Measurements from ENCODE around the gene GRM8. TPM values are rescaled to one million over a fixed set of nuclear protein-coding genes. Genes with fewer than 3 reads are reported as not detected.

The GRM8 gene
- total RNA-seq, 1 donor from 2014 or later, result 2.2 TPM

- H4K20me1 ChIP-seq (ENCODE audit: insufficient read depth, low read length), result no peaks in the 10 kb centered on the region
- H3K36me3 Mint-ChIP-seq (ENCODE audit: low read depth, unreplicated experiment), result no peaks in the 10 kb centered on the region
- H3K9me3 Mint-ChIP-seq (ENCODE audit: unreplicated experiment), result no peaks in the 10 kb centered on the region
- no peaks in the 10 kb centered on the region for H3K27me3 Mint-ChIP-seq (ENCODE audit: low read depth, unreplicated experiment)
- no peaks in the 10 kb centered on the region for H3K9me3 ChIP-seq (ENCODE audit: insufficient read depth, low read depth, low read length)
- peaks cover 3% of the 10 kb centered on the region for H3K4me1 Mint-ChIP-seq (ENCODE audit: low read depth, unreplicated experiment)
- no peak overlapping the region for H3K27ac ChIP-seq (ENCODE audit: low read depth, low read length)
- H3K9ac ChIP-seq (ENCODE audit: low read length), result no peak overlapping the region
- no peaks in the 10 kb centered on the region for H3K4me1 ChIP-seq (ENCODE audit: insufficient read depth, low read length)
- DNase-seq (ENCODE audit: low read depth), result no peak
- no peak overlapping the region for H2AFZ ChIP-seq (ENCODE audit: low read depth, low read length)
- H3K36me3 ChIP-seq (ENCODE audit: insufficient read depth, low read length), result no peaks in the 10 kb centered on the region
- H3K4me3 Mint-ChIP-seq (ENCODE audit: unreplicated experiment), result no peak overlapping the region
- no peaks in the 10 kb centered on the region for H3K27me3 ChIP-seq (ENCODE audit: insufficient read depth, low read length)
- no peak overlapping the region for H3K27ac Mint-ChIP-seq (ENCODE audit: unreplicated experiment)
- no peaks in the 10 kb centered on the region for H3K79me2 ChIP-seq (ENCODE audit: insufficient read depth, low read length)
- no peak for TF ChIP-seq CTCF (IDR thresholded peaks at IDR 0.05; ENCODE audit: insufficient read depth, low read depth, low read length)
- TF ChIP-seq EZH2 (IDR thresholded peaks at IDR 0.05; ENCODE audit: insufficient read depth, low read length), result no peak
- no peak overlapping the region for H3K4me3 ChIP-seq (ENCODE audit: insufficient read depth, low read depth, low read length)
- H3K4me2 ChIP-seq (ENCODE audit: low read length), result no peak overlapping the region
- no peak for FAIRE-seq
Observed at GRCh38 chr7:126441745-126442144, 811.0 kb downstream of the GRM8 start.

- Histone ChIP-seq H3K27ac (ENCODE audit: low read depth, low read length) (no peak overlapping the region), H3K36me3 (ENCODE audit: insufficient read depth, low read length) (no peaks in the 10 kb centered on the region), H4K20me1 (ENCODE audit: insufficient read depth, low read length) (no peaks in the 10 kb centered on the region), H3K9ac (ENCODE audit: low read length) (no peak overlapping the region), H3K27me3 (ENCODE audit: insufficient read depth, low read length) (no peaks in the 10 kb centered on the region), H2AFZ (ENCODE audit: low read depth, low read length) (no peak overlapping the region), H3K9me3 (ENCODE audit: insufficient read depth, low read depth, low read length) (no peaks in the 10 kb centered on the region), H3K79me2 (ENCODE audit: insufficient read depth, low read length) (no peaks in the 10 kb centered on the region), H3K4me3 (ENCODE audit: insufficient read depth, low read depth, low read length) (no peak overlapping the region), H3K4me1 (ENCODE audit: insufficient read depth, low read length) (no peaks in the 10 kb centered on the region), H3K4me2 (ENCODE audit: low read length) (no peak overlapping the region)
- Mint-ChIP-seq H3K27me3 (ENCODE audit: low read depth, unreplicated experiment) (no peaks in the 10 kb centered on the region), H3K27ac (ENCODE audit: unreplicated experiment) (no peak overlapping the region), H3K4me3 (ENCODE audit: unreplicated experiment) (no peak overlapping the region), H3K4me1 (ENCODE audit: low read depth, unreplicated experiment) (peaks cover 7% of the 10 kb centered on the region), H3K36me3 (ENCODE audit: low read depth, unreplicated experiment) (no peaks in the 10 kb centered on the region), H3K9me3 (ENCODE audit: unreplicated experiment) (no peaks in the 10 kb centered on the region)
- no peak for TF ChIP-seq EZH2 (IDR thresholded peaks at IDR 0.05; ENCODE audit: insufficient read depth, low read length)
- TF ChIP-seq CTCF (IDR thresholded peaks at IDR 0.05; ENCODE audit: insufficient read depth, low read depth, low read length), result no peak
- FAIRE-seq (no peak), DNase-seq (ENCODE audit: low read depth) (no peak)
Observed at GRCh38 chr7:126440542-126440941, 812.2 kb downstream of the GRM8 start.

- Histone ChIP-seq H3K79me2 (ENCODE audit: insufficient read depth, low read length) (no peaks in the 10 kb centered on the region), H2AFZ (ENCODE audit: low read depth, low read length) (no peak overlapping the region), H3K4me1 (ENCODE audit: insufficient read depth, low read length) (no peaks in the 10 kb centered on the region), H3K36me3 (ENCODE audit: insufficient read depth, low read length) (no peaks in the 10 kb centered on the region), H3K27ac (ENCODE audit: low read depth, low read length) (no peak overlapping the region), H3K27me3 (ENCODE audit: insufficient read depth, low read length) (no peaks in the 10 kb centered on the region), H3K9me3 (ENCODE audit: insufficient read depth, low read depth, low read length) (no peaks in the 10 kb centered on the region), H4K20me1 (ENCODE audit: insufficient read depth, low read length) (no peaks in the 10 kb centered on the region), H3K9ac (ENCODE audit: low read length) (no peak overlapping the region), H3K4me2 (ENCODE audit: low read length) (no peak overlapping the region), H3K4me3 (ENCODE audit: insufficient read depth, low read depth, low read length) (no peak overlapping the region)
- Mint-ChIP-seq H3K27ac (ENCODE audit: unreplicated experiment) (peak overlapping the region; percentile 7), H3K4me3 (ENCODE audit: unreplicated experiment) (no peak overlapping the region), H3K9me3 (ENCODE audit: unreplicated experiment) (peaks cover under 1% of the 10 kb centered on the region), H3K36me3 (ENCODE audit: low read depth, unreplicated experiment) (no peaks in the 10 kb centered on the region), H3K4me1 (ENCODE audit: low read depth, unreplicated experiment) (peaks cover 5% of the 10 kb centered on the region), H3K27me3 (ENCODE audit: low read depth, unreplicated experiment) (no peaks in the 10 kb centered on the region)
- FAIRE-seq (no peak), DNase-seq (ENCODE audit: low read depth) (peak; percentile 12)
- TF ChIP-seq CTCF (IDR thresholded peaks at IDR 0.05; ENCODE audit: insufficient read depth, low read depth, low read length) (no peak), EZH2 (IDR thresholded peaks at IDR 0.05; ENCODE audit: insufficient read depth, low read length) (no peak)
Observed at GRCh38 chr7:126436213-126436868, 816.4 kb downstream of the GRM8 start.

All from astrocyte (in vitro differentiated cells and primary cell).